HCT116 (cell line): ENCODE data around the gene SLC15A2. TPM values are rescaled to one million over a fixed set of nuclear protein-coding genes. Genes with fewer than 3 reads are reported as not detected.

Experiments
- ATAC-seq: fragments of 200-7000 bp; cut with Tn5 transposase; 2 replicates; pipeline ENCODE4 v1.9.1; 2020; ENCODE audit warnings: mild to moderate bottlenecking, moderate library complexity
- BruUV-seq: library from RNA; stranded (reverse); fragments of 400-500 nt; replicated peaks from 2 replicates; lab custom pipeline; 2021; lab: Mats Ljungman, UMichigan
- CTCF ChIA-PET: fragments of 300-600 bp; sonication (Branson Sonifier 250); formaldehyde crosslinking; loops from one replicate; lab custom pipeline; 2021; ENCODE audit warnings: antibody characterized with exemption; lab: Charles Lee
- POLR2A ChIA-PET: fragments of 300-600, 350-600 bp; sonication (Branson Sonifier 250); formaldehyde crosslinking; loops from one replicate; lab custom pipeline; 2021; ENCODE audit warnings: antibody characterized with exemption; lab: Charles Lee
- RAD21 ChIA-PET, 2 experiments: fragments of 300-600 bp; sonication (Branson Sonifier 250); formaldehyde crosslinking; loops; one replicate each; lab custom pipeline; 2023; ENCODE audit warnings: low total read pairs in 2 of 2; ENCODE audit not compliant: uncharacterized antibody in 2 of 2, unreplicated experiment in 2 of 2, low non-redundant PET in 1 of 2; lab: Charles Lee
- DNase-seq: peaks from one replicate; pipeline ENCODE4 v3.0.0-alpha.2; 2010; ENCODE audit warnings: low read depth, low spot score
- H2AFZ ChIP-seq: fragments of 200-600 bp; shearing (Covaris generic), sonication (generic); 2 replicates; pipeline ENCODE4 v1.6.1; 2017; ENCODE audit warnings: low read depth, mixed run types, mixed read lengths, antibody characterized with exemption, low read length; ENCODE audit not compliant: poor library complexity, severe bottlenecking
- H3K27ac ChIP-seq: 2 replicates; pipeline ENCODE4 v1.5.1; 2012; ENCODE audit warnings: low read depth, low read length
- H3K27me3 ChIP-seq: fragments of 200-600 bp; sonication (generic); 2 replicates; pipeline ENCODE4 v1.6.1; 2016; ENCODE audit warnings: mixed run types, low read length, mixed read lengths; ENCODE audit not compliant: insufficient read depth
- H3K36me3 ChIP-seq, 2 experiments: fragments of 200-500 bp in 1 of 2; fragments of 200-600 bp in 1 of 2; sonication (Bioruptor generic) in 1 of 2; sonication (generic) in 1 of 2; 2 replicates each; pipeline versions ENCODE4 v1.5.1 to v1.6.1; 2014 to 2016; ENCODE audit warnings: low read length in 2 of 2, inconsistent platforms in 1 of 2, mixed read lengths in 1 of 2, mixed run types in 1 of 2; ENCODE audit not compliant: insufficient read depth in 2 of 2, control insufficient read depth in 1 of 2
- H3K4me1 ChIP-seq, 2 experiments: fragments of 200-600 bp in 1 of 2; sonication (generic) in 1 of 2; 2 replicates each; pipeline versions ENCODE4 v1.5.1 to v1.6.1; 2012 to 2017; ENCODE audit warnings: low read length in 2 of 2, inconsistent platforms in 1 of 2, mild to moderate bottlenecking in 1 of 2, mixed read lengths in 1 of 2, mixed run types in 1 of 2, moderate library complexity in 1 of 2; ENCODE audit not compliant: insufficient read depth in 2 of 2, control insufficient read depth in 1 of 2
- H3K4me2 ChIP-seq: fragments of 200-600 bp; sonication (generic); 2 replicates; pipeline ENCODE4 v1.6.1; 2017; ENCODE audit warnings: mixed run types, low read length, mixed read lengths
- H3K4me3 ChIP-seq, 2 experiments: fragments of 200-600 bp in 1 of 2; sonication (generic) in 1 of 2; replicated peaks in 1 of 2; 2 replicates each; pipeline ENCODE4 v1.5.1; 2011 to 2016; ENCODE audit warnings: low read length in 2 of 2, control low read depth in 1 of 2, low read depth in 1 of 2, mild to moderate bottlenecking in 1 of 2, mixed read lengths in 1 of 2, mixed run types in 1 of 2
- H3K79me2 ChIP-seq: fragments of 200-600 bp; sonication (generic); 2 replicates; pipeline ENCODE4 v1.6.1; 2017; ENCODE audit warnings: mild to moderate bottlenecking, mixed run types, low read length, moderate library complexity, mixed read lengths; ENCODE audit not compliant: insufficient read depth
- H3K9ac ChIP-seq: fragments of 200-600 bp; sonication (generic); 2 replicates; pipeline ENCODE4 v1.6.1; 2016; ENCODE audit warnings: low read length, mixed read lengths
- H3K9me2 ChIP-seq: fragments of 200-600 bp; sonication (generic), shearing (Covaris generic); 2 replicates; pipeline ENCODE4 v1.6.1; 2017; ENCODE audit warnings: mixed run types, mild to moderate bottlenecking, moderate library complexity; ENCODE audit not compliant: insufficient read depth
- H3K9me3 ChIP-seq, 2 experiments: fragments of 200-500 bp in 1 of 2; fragments of 200-600 bp in 1 of 2; sonication (Bioruptor generic) in 1 of 2; sonication (generic) in 1 of 2; 2 replicates each; pipeline ENCODE4 v1.6.1; 2014 to 2017; ENCODE audit warnings: low read length in 2 of 2, mixed read lengths in 2 of 2, inconsistent platforms in 1 of 2, low read depth in 1 of 2, mild to moderate bottlenecking in 1 of 2, mixed run types in 1 of 2, moderate library complexity in 1 of 2; ENCODE audit not compliant: control insufficient read depth in 1 of 2, insufficient read depth in 1 of 2
- H4K20me1 ChIP-seq: fragments of 200-600 bp; sonication (generic), shearing (Covaris generic); 2 replicates; pipeline ENCODE4 v1.6.1; 2017; ENCODE audit warnings: mixed run types, mild to moderate bottlenecking, moderate library complexity; ENCODE audit not compliant: insufficient read depth
- CEBPB ChIP-seq: IDR thresholded peaks from 2 replicates; pipeline ENCODE4 v1.6.1; 2012; ENCODE audit warnings: low read depth
- EGR1 ChIP-seq: IDR thresholded peaks from 2 replicates; pipeline ENCODE4 v1.6.1; 2012; ENCODE audit warnings: low read depth
- ELF1 ChIP-seq: IDR thresholded peaks from 2 replicates; pipeline ENCODE4 v1.6.1; 2012; ENCODE audit warnings: low read depth, borderline replicate concordance
- EZH2 ChIP-seq: fragments of 200-600 bp; sonication (generic); IDR thresholded peaks from 2 replicates; pipeline ENCODE4 v1.6.1; 2017; ENCODE audit warnings: antibody characterized with exemption, mixed run types
- EZH2phosphoT487 ChIP-seq: fragments of 200-600 bp; IDR thresholded peaks from 2 replicates; pipeline ENCODE4 v1.6.1; 2018; ENCODE audit warnings: antibody characterized with exemption, borderline replicate concordance
- FOSL1 ChIP-seq: IDR thresholded peaks from 2 replicates; pipeline ENCODE4 v1.6.1; 2012; ENCODE audit warnings: low read depth
- POLR2AphosphoS5 ChIP-seq: IDR thresholded peaks from 2 replicates; pipeline ENCODE4 v1.6.1; 2011; ENCODE audit warnings: mild to moderate bottlenecking, low read depth, low read length, moderate library complexity
- RAD21 ChIP-seq: IDR thresholded peaks from 2 replicates; pipeline ENCODE4 v1.6.1; 2012; ENCODE audit warnings: low read depth, mild to moderate bottlenecking
- SIN3A ChIP-seq: IDR thresholded peaks from 2 replicates; pipeline ENCODE4 v1.6.1; 2012; ENCODE audit warnings: low read depth
- SRF ChIP-seq: IDR thresholded peaks from 2 replicates; pipeline ENCODE4 v1.6.1; 2012; ENCODE audit warnings: low read depth
- TCF7L2 ChIP-seq: IDR thresholded peaks from 2 replicates; pipeline ENCODE4 v1.7.0; 2011; ENCODE audit warnings: borderline replicate concordance, inconsistent platforms; ENCODE audit not compliant: insufficient read depth, insufficient read length; ENCODE audit errors: extremely low read depth
- YY1 ChIP-seq: IDR thresholded peaks from 2 replicates; pipeline ENCODE4 v1.6.1; 2011; ENCODE audit warnings: low read length, low read depth, moderate library complexity, mild to moderate bottlenecking; ENCODE audit not compliant: insufficient replicate concordance; ENCODE audit errors: extremely low read depth
- ZFX ChIP-seq: fragments of 450-650 bp; IDR thresholded peaks from 2 replicates; pipeline ENCODE4 v1.6.1; 2017
- ZNF274 ChIP-seq: fragments of 200-500 bp; sonication (Bioruptor generic); IDR thresholded peaks from 2 replicates; pipeline ENCODE4 v1.6.1; 2014; ENCODE audit warnings: mild to moderate bottlenecking, low read depth, low read length, inconsistent platforms
- intact Hi-C: fragments of 100-400 bp; cut with micrococcal nuclease; formaldehyde crosslinking; loops from 2 replicates; pipeline ENCODE4 v1.10.0; 2022
- total RNA-seq: library from RNA; stranded (reverse); gene quantifications from one replicate; pipeline ENCODE4 v1.2.1, GENCODE V29; 2021; ENCODE audit not compliant: unreplicated experiment
- TF ChIP-seq, protein P1 (sequence below): IDR thresholded peaks from 2 replicates; pipeline ENCODE4 v1.6.1; 2012
- TF ChIP-seq, protein P2 (sequence below), 3 experiments: fragments of 200-600 bp in 1 of 3; sonication (generic) in 1 of 3; IDR thresholded peaks in 2 of 3; conservative IDR thresholded peaks in 1 of 3; 2 replicates each; pipeline ENCODE4 v1.5.1; 2012 to 2017; ENCODE audit warnings: low read depth in 2 of 3, low read length in 2 of 3, antibody characterized with exemption in 1 of 3, borderline replicate concordance in 1 of 3, control low read depth in 1 of 3, mild to moderate bottlenecking in 1 of 3, mixed read lengths in 1 of 3, mixed run types in 1 of 3, moderate library complexity in 1 of 3; ENCODE audit not compliant: insufficient read depth in 1 of 3
- TF ChIP-seq, protein P3 (sequence below): IDR thresholded peaks from 2 replicates; pipeline ENCODE4 v1.6.1; 2012; ENCODE audit warnings: low read depth
- TF ChIP-seq, protein P4 (sequence below): IDR thresholded peaks from 2 replicates; pipeline ENCODE4 v1.6.1; 2011; ENCODE audit warnings: mild to moderate bottlenecking, low read length, moderate library complexity; ENCODE audit not compliant: insufficient replicate concordance; ENCODE audit errors: extremely low read depth

Gene SLC15A2
- total RNA-seq, 1 experiment from 2014 or later: 0.96 TPM

DNA sequence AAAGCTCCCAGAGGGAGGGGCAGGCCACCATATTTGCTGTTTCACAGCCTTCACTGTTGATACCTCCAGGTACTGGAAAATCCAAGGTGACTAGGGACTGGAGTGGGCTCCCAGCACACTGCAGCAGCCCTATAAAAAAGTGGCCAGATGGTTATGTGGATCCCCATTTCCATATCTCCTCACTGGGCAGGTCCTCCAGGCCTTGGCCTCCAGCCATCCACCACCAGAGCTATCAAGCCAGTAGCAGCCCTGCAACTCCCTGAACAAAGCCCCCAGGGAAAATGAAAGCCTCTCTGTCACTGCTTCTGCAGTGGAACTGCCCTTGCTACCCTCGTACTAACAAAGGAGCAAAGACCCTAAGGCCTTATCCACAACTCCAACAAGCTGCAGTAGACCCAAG, 69.4 kb downstream of the SLC15A2 start (continued):
- TF ChIP-seq, protein P1, sequence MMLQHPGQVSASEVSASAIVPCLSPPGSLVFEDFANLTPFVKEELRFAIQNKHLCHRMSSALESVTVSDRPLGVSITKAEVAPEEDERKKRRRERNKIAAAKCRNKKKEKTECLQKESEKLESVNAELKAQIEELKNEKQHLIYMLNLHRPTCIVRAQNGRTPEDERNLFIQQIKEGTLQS: no peak
- TF ChIP-seq SRF (no peak), RAD21 (no peak)

DNA sequence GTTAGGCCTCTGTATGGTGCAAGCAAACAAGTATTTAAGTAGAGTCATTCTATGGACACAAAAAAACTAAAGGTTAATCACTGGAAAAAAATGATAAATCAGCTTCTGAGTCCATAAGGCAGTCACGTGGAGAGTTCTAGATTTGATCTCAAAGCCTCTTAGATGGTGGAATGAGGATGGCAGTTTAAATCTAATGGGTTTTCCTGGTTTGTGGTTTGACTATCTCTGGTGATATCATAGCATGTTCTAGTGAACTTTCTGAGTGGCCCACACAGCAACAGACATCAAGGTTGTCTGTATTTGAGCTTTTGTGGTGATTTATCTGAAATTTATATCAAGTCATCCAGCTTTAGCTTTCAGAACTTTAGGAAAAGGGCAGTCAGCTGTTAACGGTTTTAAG, 75.4 kb downstream of the SLC15A2 start:
- H3K9ac ChIP-seq: no peak overlapping the region
- H3K27ac ChIP-seq: no peak overlapping the region
- ChIA-PET POLR2A (no interaction called here), CTCF (no interaction called here), RAD21 (no interaction called here)
- no peaks in the 10 kb centered on the region for H3K79me2 ChIP-seq
- BruUV-seq: no TSS peak
- no peak overlapping the region for H3K4me3 ChIP-seq
- DNase-seq: no peak
- no peak for ATAC-seq
- H2AFZ ChIP-seq: no peak overlapping the region
- H3K9me3 ChIP-seq: no peaks in the 10 kb centered on the region
- H3K27me3 ChIP-seq: no peaks in the 10 kb centered on the region
- intact Hi-C loops: no loop called here
- no peaks in the 10 kb centered on the region for H3K9me2 ChIP-seq
- no peaks in the 10 kb centered on the region for H4K20me1 ChIP-seq
- H3K4me1 ChIP-seq: no peaks in the 10 kb centered on the region
- no peaks in the 10 kb centered on the region for H3K36me3 ChIP-seq
- H3K4me2 ChIP-seq: no peak overlapping the region
- TF ChIP-seq EZH2: no peak
- no peak for TF ChIP-seq SRF
- no peak for TF ChIP-seq ELF1
- no peak for TF ChIP-seq CEBPB
- TF ChIP-seq POLR2AphosphoS5: no peak
- no peak for TF ChIP-seq FOSL1
- no peak for TF ChIP-seq RAD21
- TF ChIP-seq, protein P2, sequence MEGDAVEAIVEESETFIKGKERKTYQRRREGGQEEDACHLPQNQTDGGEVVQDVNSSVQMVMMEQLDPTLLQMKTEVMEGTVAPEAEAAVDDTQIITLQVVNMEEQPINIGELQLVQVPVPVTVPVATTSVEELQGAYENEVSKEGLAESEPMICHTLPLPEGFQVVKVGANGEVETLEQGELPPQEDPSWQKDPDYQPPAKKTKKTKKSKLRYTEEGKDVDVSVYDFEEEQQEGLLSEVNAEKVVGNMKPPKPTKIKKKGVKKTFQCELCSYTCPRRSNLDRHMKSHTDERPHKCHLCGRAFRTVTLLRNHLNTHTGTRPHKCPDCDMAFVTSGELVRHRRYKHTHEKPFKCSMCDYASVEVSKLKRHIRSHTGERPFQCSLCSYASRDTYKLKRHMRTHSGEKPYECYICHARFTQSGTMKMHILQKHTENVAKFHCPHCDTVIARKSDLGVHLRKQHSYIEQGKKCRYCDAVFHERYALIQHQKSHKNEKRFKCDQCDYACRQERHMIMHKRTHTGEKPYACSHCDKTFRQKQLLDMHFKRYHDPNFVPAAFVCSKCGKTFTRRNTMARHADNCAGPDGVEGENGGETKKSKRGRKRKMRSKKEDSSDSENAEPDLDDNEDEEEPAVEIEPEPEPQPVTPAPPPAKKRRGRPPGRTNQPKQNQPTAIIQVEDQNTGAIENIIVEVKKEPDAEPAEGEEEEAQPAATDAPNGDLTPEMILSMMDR (IDR thresholded peaks at IDR 0.05 in 2 of 3, conservative IDR thresholded peaks at IDR 0.05 in 1 of 3; ENCODE audit: borderline replicate concordance in 1 of 3, insufficient read depth in 1 of 3, low read depth in 2 of 3, low read length in 2 of 3): no peak
- no peak for TF ChIP-seq ZNF274
- no peak for TF ChIP-seq SIN3A
- TF ChIP-seq, protein P1: no peak
- TF ChIP-seq ZFX: no peak
- TF ChIP-seq EGR1: no peak
- TF ChIP-seq, protein P3, sequence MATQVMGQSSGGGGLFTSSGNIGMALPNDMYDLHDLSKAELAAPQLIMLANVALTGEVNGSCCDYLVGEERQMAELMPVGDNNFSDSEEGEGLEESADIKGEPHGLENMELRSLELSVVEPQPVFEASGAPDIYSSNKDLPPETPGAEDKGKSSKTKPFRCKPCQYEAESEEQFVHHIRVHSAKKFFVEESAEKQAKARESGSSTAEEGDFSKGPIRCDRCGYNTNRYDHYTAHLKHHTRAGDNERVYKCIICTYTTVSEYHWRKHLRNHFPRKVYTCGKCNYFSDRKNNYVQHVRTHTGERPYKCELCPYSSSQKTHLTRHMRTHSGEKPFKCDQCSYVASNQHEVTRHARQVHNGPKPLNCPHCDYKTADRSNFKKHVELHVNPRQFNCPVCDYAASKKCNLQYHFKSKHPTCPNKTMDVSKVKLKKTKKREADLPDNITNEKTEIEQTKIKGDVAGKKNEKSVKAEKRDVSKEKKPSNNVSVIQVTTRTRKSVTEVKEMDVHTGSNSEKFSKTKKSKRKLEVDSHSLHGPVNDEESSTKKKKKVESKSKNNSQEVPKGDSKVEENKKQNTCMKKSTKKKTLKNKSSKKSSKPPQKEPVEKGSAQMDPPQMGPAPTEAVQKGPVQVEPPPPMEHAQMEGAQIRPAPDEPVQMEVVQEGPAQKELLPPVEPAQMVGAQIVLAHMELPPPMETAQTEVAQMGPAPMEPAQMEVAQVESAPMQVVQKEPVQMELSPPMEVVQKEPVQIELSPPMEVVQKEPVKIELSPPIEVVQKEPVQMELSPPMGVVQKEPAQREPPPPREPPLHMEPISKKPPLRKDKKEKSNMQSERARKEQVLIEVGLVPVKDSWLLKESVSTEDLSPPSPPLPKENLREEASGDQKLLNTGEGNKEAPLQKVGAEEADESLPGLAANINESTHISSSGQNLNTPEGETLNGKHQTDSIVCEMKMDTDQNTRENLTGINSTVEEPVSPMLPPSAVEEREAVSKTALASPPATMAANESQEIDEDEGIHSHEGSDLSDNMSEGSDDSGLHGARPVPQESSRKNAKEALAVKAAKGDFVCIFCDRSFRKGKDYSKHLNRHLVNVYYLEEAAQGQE: no peak
- TF ChIP-seq TCF7L2: no peak
- TF ChIP-seq, protein P4, sequence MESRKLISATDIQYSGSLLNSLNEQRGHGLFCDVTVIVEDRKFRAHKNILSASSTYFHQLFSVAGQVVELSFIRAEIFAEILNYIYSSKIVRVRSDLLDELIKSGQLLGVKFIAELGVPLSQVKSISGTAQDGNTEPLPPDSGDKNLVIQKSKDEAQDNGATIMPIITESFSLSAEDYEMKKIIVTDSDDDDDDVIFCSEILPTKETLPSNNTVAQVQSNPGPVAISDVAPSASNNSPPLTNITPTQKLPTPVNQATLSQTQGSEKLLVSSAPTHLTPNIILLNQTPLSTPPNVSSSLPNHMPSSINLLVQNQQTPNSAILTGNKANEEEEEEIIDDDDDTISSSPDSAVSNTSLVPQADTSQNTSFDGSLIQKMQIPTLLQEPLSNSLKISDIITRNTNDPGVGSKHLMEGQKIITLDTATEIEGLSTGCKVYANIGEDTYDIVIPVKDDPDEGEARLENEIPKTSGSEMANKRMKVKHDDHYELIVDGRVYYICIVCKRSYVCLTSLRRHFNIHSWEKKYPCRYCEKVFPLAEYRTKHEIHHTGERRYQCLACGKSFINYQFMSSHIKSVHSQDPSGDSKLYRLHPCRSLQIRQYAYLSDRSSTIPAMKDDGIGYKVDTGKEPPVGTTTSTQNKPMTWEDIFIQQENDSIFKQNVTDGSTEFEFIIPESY: no peak
- TF ChIP-seq YY1: no peak
- TF ChIP-seq EZH2phosphoT487: no peak
